HT-29 (cell line): ENCODE data around the gene TIFAB. TPM values are rescaled to one million over a fixed set of nuclear protein-coding genes. Genes with fewer than 3 reads are reported as not detected.

Source experiments
- DNase-seq: peaks from one replicate; pipeline ENCODE4 v3.0.0-alpha.2; 2015; ENCODE audit warnings: low spot score
- small RNA-seq: library from RNA; depleted of rRNA; stranded (forward); fragments of <200 nt; gene quantifications from one replicate; pipeline ENCODE3, GENCODE V24; 2014
- total RNA-seq: library from RNA; depleted of rRNA; stranded (reverse); fragments of >200 nt; shearing (Covaris generic); gene quantifications from 2 replicates; pipeline ENCODE4 v1.2.3, GENCODE V29; 2014; rRNA removed

Gene TIFAB
- total RNA-seq, 1 experiment from 2014 or later, result not detected

DNA sequence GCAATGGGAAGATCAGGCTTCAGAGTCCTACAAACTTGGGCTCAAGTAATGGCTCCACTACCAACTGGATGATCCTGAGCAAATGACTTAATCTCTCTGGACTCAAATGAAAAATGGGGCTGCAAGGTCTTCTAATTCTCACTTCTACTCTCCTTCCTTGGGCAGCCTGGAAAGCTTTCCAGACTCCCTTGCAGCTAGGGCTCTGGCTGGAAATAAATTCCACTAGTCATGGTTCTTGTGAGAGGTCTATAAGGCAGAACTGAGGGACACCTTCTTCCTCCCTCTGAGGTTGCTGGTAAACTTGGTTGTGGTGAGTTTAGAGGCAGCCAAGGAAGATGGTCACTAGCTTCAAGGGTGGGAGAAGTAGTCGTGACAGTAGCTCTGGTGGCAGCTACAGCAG is 23.6 kb downstream of the TIFAB start:
- no peak for DNase-seq

DNA sequence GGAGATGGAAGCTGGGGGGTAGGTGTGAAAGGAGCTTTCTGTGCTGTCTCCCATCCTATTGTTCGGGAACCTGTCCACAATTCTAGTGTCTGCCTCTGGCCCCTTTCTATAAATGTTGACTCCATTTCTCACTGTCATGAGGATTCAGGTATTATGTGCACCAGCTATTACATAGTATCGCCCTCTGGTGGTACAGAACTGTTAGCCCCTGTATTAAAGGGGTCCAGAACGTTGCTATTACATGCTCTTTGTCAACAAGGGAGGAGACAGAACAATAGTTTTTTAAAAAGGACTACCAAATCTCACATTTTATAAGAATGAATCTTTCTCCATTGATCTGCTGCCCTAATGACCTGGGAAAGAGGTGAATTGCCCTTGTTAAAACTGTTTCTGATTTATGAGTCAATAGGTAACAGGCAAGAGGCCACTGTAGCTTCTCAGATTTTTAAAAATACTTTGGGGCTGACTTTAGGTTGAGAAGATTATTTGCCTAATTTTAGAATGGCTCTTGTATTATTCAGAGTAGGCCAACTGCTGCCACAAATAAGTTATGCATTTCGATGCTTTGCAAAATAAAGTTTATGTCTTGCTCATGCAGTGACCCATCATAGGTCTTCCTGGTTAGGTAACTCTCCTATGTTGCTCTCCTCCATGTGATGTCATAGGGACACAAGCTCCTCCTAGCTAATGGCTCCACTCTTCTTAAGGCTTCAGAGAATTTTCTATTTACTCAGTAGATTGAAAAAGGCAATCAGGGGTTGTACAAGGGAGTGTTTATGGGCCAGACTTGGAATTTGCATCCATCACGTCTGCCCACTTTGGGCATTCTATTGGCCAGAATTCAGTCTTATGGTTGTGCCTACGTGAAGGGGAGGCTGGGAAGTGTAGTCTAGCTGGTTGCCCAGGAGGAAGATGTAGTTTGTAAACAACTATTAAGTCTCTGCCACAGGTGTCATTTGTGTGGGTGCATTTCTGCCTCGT is 25.8 kb downstream of the TIFAB start:
- DNase-seq, result peak; percentile 78

DNA sequence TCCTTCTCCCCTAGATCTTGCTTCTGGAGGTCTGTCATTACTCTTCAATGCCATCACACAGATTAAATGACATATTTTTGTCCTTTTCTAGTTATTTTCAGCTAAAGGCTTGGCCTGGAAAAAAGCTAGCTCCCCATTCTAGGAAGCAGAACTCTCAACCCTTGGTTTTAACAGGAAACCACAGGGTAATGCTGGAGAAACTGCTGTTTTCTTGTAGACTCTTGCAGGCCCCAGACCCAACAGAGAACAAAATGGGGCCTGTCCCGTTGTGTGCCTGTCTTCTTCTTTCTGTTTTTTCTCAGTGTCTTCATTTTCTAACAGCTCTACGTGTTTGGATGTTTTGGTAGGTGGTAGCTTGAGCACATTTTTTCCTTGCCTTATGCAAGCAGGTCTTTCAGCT is 26.5 kb downstream of the TIFAB start:
- DNase-seq, result no peak

DNA sequence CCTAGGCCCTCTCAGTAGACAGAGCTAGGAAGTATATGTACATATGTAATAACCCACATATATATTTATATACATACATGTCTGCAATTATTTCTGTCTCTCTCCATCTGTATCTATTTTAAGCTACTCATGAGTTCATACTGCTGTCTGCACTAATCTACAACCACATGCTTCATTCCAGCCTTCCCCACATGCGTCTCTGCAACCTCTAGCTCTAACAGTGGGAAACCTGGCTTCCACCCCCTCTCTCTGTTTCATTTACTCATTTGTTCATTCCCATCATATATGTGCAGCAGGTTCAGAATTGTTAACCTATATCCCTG is 28.3 kb downstream of the TIFAB start:
- no peak for DNase-seq

DNA sequence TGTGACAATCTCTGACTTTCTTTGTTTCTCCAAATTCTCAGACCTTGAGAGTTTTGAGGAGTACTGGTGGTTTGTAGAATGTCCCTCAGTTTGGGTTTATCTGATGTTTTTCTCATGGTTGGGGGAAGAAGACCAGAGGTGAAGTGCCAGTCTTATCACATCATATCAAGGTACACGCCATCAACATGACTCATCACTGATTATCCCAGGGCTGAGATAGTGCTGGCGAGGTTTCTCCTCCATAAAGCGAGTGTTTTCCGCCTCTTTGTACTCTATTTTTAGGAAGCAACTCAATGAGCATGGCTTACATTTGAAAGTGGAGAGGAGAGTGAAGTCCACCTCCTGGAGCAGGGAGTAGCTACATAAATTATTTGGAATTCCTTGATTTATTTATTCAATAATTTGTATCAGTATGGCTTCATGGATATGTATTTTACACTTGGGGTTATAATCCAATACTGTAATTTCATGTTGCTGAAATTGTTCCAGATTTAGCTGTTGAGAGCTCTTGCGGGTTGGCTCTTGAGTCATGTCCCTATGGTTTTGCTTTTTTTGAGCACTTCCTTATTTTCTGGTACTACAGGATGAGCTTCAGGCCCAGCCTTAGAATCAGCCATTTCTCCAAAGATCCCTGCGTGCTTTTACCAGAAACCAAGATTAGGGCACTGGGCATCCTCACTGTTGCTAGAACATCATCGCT is 28.9 kb downstream of the TIFAB start:
- peak; percentile 4 for DNase-seq

DNA sequence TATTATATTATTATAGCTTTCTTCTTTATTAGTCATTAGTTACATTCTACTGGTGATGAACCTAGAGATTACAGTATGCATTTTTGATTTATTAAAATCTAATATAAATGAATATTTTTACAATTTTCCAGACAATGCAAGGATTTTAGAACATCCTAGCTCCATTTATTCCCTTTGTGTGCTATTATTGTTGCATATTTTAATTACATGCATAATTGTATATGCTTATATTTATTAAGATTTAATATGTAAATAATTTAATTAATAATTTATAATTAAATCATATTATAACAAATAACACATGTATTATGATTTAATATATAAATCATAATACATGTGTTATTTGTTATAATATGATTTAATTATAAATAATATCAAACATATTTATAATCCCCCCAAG is 29.7 kb downstream of the TIFAB start:
- DNase-seq, result no peak

DNA sequence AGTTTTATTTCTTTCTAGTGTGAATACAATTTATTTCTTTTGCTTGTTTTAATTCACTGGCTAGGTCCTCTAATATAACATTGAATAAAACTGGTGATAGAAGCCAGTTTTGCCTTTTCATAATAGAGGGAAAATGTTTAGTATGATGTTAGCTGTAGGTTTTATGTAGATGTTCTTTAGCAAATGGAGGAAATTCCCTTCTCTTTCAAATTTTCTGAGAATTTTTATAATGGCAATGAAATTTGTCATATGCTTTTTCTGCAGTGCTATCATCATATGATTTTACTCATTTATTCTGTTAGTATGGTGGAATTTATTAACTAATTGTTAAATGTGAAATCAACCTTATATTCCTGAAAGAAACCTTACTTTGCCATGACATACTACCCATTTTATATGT is 35.1 kb downstream of the TIFAB start:
- no peak for DNase-seq

DNA sequence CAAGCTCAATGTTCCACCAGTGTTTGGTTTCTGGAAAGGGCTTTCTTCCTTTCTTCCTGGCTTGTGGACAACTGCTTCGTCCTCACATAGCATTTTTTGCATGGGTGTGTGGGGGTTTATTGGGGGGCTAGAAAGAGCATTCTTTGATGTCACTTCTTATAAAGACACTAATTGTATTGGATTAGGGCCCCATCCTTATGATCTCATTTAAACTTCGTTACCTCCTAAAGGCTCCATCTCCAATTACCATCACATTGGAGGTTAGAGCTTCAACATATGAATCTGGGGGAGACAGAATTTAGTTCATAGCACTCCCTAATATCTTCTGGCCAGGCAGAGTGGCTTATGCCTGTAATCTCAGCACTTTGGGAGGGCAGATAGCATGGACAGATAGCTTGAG is 47.1 kb downstream of the TIFAB start:
- no peak for DNase-seq

DNA sequence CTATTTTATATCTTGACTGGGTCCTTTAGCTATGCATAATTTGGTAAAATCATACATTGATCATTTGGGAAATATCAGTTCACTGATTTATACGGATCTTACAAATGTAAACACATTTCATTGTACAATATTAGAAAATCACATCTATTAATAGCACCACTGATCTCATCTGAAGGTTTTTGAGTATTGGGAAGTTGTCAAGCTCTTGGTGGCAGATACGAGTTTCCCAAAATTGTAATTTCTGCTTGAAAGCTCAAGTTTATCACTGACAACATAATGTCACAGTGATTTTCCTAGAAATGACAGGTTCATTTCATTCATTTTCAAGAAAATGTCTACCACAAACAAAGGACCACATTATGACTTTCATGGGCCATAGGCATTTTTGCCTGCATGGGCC is 50.1 kb downstream of the TIFAB start:
- no peak for DNase-seq

DNA sequence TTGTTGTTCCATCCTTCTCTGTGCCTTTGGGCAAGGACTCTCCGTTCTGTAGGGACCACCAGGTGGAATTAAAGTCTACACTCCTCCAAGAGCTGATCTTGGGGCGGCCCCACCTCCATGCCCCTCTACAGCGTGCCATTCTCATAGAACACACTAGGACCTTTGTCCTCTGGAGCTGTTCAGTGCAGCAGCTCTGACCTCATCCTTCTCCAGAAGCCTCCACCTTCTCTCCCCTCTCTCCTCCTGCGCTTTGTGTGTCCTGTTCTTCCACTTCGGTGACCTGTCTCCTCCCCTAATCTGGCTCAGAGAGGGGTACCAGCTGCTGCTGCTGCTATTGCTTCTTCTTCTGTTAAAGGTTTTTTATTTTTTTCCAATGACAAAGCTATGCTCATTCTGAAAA is 51.3 kb downstream of the TIFAB start:
- no peak for DNase-seq

DNA sequence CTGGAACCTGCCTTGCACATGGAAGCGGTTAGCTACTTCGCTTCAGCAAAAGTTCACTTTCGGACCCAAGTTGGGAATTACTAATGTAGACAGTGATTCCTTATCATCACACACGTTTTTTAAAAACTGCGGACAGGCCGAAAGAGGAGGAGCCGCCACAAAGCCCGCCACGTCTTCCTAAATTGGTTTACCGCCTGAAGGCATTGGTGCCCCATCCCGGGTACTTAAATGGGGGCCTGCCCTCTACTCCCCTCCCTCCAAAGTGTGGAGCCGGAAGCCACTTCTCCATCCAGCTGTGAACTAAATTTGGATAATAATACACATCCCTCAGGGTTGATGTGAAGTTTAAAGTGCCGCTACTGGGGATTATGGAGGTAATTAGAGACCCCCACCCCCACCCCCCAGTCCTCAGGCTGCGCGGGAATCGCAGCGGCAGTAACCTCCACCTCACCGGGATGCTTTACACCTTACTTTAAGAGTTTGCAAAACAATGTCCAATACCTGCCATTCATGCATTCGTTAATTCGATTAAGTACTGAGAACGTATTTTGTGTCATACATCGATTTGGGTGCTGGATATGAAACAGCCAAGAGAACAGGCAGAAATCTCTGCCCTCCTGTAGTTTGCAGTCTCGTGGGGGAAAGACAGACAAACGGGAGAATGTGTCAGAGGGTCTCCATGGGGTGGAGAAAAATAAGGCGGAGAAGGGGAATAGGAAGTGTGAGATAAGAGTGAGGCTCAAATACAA is 52.2 kb downstream of the TIFAB start:
- DNase-seq, result no peak

DNA sequence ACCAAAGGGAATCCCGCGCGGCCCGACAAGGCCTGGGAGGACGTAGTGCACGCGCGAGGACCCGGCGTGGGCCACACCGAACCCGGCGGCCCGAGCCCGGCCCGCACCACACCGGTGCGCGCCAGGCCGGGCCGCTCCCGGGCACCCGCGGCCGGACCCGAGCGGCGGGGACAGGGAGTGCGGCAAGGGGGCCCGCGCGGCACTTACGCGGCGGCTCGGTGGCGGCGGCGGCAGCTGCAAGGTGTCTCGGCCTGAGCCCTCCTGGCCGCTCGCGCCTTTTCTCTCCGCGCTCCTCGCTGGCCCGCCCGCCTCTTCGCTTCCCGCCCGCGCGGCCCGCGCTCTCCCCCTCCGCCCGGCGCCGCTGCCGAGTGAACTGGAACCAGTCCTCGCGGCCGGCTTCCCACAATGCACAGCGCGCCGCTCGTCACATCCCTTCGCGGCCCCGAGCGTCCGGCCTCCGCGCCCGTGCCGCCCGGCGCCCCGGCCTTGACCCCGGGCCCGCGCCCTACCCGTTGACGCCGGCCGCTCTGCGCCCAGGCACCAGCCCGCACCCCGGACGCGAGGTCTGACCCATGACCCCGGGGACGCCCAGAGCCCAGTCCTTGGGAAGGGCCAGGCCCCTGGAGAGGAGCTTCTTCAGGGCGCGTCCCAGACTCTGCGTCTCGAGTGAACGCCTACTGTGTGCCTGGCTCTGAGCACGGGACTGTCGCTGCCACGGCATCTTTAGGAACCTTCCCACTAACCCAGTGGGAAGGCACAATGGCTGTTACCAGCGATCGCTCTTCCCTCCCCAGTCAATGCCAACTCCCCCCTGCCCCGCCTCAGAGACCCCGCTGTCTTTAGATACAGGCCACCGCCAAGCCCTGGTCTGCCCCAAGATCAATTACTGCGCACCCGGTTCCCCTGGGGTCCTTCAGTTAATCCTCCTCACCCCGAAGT is 53.0 kb downstream of the TIFAB start, which contains the start of gene MACROH2A1:
Gene MACROH2A1, minus strand, starts transcription at position 377 of the 939 bp plus-strand sequence. CDS start 10,138 bp downstream, outside the sequence.
- DNase-seq, result peak; percentile 84

DNA sequence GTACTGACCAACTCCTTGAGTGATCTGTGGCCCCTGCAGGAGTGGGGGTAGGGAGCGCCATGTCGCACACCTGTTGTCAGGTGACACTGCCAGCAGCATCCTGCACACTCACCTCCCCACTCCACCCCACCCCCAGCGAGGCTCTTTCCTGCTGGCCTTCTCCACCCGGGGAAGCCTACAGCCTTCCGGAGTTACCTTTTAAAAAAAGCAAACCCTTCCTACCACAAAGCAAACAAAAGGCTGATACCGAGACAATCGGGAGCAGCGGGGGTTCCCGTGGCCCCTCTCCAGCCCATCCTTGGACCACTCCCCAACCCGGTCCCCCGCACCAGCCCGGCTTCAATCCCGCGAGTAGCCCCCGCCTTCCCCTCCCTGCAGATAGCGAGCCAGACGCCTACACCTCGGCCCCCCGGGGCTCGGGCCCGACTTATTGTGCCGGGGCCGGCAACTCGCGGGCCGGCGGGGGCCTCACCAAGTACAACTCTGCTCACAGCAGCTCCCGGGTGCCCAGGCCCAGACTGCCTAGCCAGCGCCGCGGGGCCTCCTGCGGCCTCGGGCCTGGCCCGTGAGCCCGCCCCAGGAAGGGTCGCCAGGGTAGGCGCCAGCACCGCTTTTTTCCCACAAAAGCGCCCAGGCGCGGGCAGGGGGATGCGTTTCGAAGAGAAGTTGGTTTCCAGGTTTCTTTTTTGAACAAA is 53.8 kb downstream of the TIFAB start:
- DNase-seq, result peak; percentile 75

Small RNAs within 50 kb of the gene (small RNA-seq; reads per million reads assigned to genes)
- not detected for gene DCANP1

Other genes with a start within 250 kb of the TIFAB start
- gene MACROH2A1, start 53.1 kb downstream of the TIFAB start, total RNA-seq, result 566 and 576 TPM in 2 replicates
- gene DCANP1, start 5.0 kb downstream of the TIFAB start, total RNA-seq, result not detected in 2 replicates
- gene NEUROG1, start 83.6 kb upstream of the TIFAB start, total RNA-seq, result not detected in 2 replicates
- gene CXCL14, start 126.6 kb upstream of the TIFAB start, total RNA-seq, result not detected in 2 replicates